Hepatocyte (in vitro differentiated cells): ENCODE measurements around the gene AMMECR1. TPM values are rescaled to one million over a fixed set of nuclear protein-coding genes. Genes with fewer than 3 reads are reported as not detected.

Experiments
- DNase-seq: peaks from one replicate; pipeline ENCODE4 v3.0.0-alpha.2; 2016; ENCODE audit warnings: low spot score
- H2AFZ ChIP-seq: fragments of 200-600 bp; sonication (generic); 2 replicates; pipeline ENCODE4 v1.6.0; 2016; ENCODE audit warnings: antibody characterized with exemption, mild to moderate bottlenecking
- H3K27ac ChIP-seq: fragments of 200-600 bp; sonication (generic); 2 replicates; pipeline ENCODE4 v1.5.1; 2016; ENCODE audit warnings: mild to moderate bottlenecking
- H3K27me3 ChIP-seq: fragments of 200-600 bp; sonication (generic); 2 replicates; pipeline ENCODE4 v1.6.1; 2016
- H3K36me3 ChIP-seq: fragments of 200-600 bp; sonication (generic); replicated peaks from 2 replicates; pipeline ENCODE4 v1.5.1; 2016; ENCODE audit warnings: low read depth; ENCODE audit not compliant: insufficient read depth
- H3K4me1 ChIP-seq: fragments of 200-600 bp; sonication (generic); 2 replicates; pipeline ENCODE4 v1.5.1; 2016; ENCODE audit warnings: mild to moderate bottlenecking, moderate library complexity; ENCODE audit not compliant: insufficient read depth
- H3K4me2 ChIP-seq: fragments of 200-600 bp; sonication (generic); 2 replicates; pipeline ENCODE4 v1.6.0; 2016
- H3K4me3 ChIP-seq: fragments of 200-600 bp; sonication (generic); 2 replicates; pipeline ENCODE4 v1.5.1; 2016; ENCODE audit warnings: mild to moderate bottlenecking
- H3K79me2 ChIP-seq: fragments of 200-600 bp; sonication (generic); 2 replicates; pipeline ENCODE4 v1.6.0; 2017; ENCODE audit warnings: mild to moderate bottlenecking
- H3K9me2 ChIP-seq: fragments of 200-600 bp; sonication (generic); replicated peaks from 2 replicates; pipeline ENCODE4 v1.6.0; 2017; ENCODE audit warnings: mild to moderate bottlenecking; ENCODE audit not compliant: insufficient read depth
- H3K9me3 ChIP-seq: fragments of 200-600 bp; sonication (generic); 2 replicates; pipeline ENCODE4 v1.5.1; 2016; ENCODE audit warnings: low read depth, mild to moderate bottlenecking
- H4K20me1 ChIP-seq: fragments of 200-600 bp; sonication (generic); 2 replicates; pipeline ENCODE4 v1.6.0; 2016; ENCODE audit warnings: mild to moderate bottlenecking; ENCODE audit not compliant: insufficient read depth, poor library complexity, severe bottlenecking
- EZH2 ChIP-seq: fragments of 200-600 bp; sonication (generic); IDR thresholded peaks from 2 replicates; pipeline ENCODE4 v1.6.1; 2016; ENCODE audit warnings: antibody characterized with exemption, mild to moderate bottlenecking, borderline replicate concordance
- EZH2phosphoT487 ChIP-seq: fragments of 200-600 bp; sonication (generic); IDR thresholded peaks from one replicate; pipeline ENCODE4 v1.6.1; 2018; ENCODE audit warnings: antibody characterized with exemption, mild to moderate bottlenecking, low read depth, moderate library complexity; ENCODE audit not compliant: unreplicated experiment, severe bottlenecking
- WGBS: methylation state at CpG from one replicate; pipeline ENCODE4 v1.1.6; 2016; ENCODE audit warnings: low lambda C conversion rate; ENCODE audit errors: missing lambda C conversion rate; 5-methylcytosine and 5-hydroxymethylcytosine counted together
- polyA plus RNA-seq: library from polyadenylated mRNA; unstranded; fragments of >200 nt; fragmentation: Nextera tagmentation; extraction: Ambion mirVana; gene quantifications from 2 replicates; pipeline ENCODE4 v1.2.1, GENCODE V29; 2016
- total RNA-seq: library from RNA; depleted of rRNA; stranded (reverse); fragments of >200 nt; gene quantifications from 2 replicates; pipeline ENCODE4 v1.2.3, GENCODE V29; 2014
- TF ChIP-seq, protein P1 (sequence below): fragments of 200-600 bp; sonication (generic); IDR thresholded peaks from 2 replicates; pipeline ENCODE4 v1.5.1; 2016; ENCODE audit warnings: antibody characterized with exemption, mild to moderate bottlenecking; ENCODE audit not compliant: poor library complexity

The AMMECR1 gene
- total and polyA plus RNA-seq, 2 experiments from 2014 or later: 24.6 to 33.3 TPM

DNA sequence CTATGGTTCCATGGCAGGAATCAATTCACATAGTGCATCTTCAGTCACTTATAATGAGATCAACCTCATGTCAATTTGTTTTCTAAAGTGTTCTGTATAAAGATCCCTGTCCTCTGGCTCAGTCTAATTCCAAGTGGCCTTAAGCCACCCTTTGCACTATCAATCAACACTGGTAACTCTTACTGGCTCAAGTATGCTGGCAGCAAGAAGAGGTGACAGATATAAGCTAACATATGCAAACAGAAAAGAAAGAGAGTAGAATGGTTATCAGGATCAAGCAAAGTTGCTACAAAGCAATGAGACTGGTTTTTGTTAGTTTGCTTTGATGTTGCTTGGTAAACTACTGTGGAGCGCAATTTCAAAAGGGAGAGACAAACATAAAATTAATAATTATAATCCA is 67.0 kb downstream of the AMMECR1 start:
- Histone ChIP-seq H3K27me3 (no peaks in the 10 kb centered on the region), H3K4me1 (no peaks in the 10 kb centered on the region), H2AFZ (no peak overlapping the region), H3K4me3 (no peak overlapping the region), H3K9me3 (no peaks in the 10 kb centered on the region), H3K36me3 (no peaks in the 10 kb centered on the region), H3K79me2 (no peaks in the 10 kb centered on the region), H4K20me1 (no peaks in the 10 kb centered on the region), H3K4me2 (no peak overlapping the region), H3K9me2 (no peaks in the 10 kb centered on the region), H3K27ac (no peak overlapping the region)
- WGBS: 86% methylated on average over 1 of the region's 1 CpG
- no peak for DNase-seq
- TF ChIP-seq EZH2 (no peak), EZH2phosphoT487 (no peak)
- TF ChIP-seq, protein P1, sequence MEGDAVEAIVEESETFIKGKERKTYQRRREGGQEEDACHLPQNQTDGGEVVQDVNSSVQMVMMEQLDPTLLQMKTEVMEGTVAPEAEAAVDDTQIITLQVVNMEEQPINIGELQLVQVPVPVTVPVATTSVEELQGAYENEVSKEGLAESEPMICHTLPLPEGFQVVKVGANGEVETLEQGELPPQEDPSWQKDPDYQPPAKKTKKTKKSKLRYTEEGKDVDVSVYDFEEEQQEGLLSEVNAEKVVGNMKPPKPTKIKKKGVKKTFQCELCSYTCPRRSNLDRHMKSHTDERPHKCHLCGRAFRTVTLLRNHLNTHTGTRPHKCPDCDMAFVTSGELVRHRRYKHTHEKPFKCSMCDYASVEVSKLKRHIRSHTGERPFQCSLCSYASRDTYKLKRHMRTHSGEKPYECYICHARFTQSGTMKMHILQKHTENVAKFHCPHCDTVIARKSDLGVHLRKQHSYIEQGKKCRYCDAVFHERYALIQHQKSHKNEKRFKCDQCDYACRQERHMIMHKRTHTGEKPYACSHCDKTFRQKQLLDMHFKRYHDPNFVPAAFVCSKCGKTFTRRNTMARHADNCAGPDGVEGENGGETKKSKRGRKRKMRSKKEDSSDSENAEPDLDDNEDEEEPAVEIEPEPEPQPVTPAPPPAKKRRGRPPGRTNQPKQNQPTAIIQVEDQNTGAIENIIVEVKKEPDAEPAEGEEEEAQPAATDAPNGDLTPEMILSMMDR: no peak

DNA sequence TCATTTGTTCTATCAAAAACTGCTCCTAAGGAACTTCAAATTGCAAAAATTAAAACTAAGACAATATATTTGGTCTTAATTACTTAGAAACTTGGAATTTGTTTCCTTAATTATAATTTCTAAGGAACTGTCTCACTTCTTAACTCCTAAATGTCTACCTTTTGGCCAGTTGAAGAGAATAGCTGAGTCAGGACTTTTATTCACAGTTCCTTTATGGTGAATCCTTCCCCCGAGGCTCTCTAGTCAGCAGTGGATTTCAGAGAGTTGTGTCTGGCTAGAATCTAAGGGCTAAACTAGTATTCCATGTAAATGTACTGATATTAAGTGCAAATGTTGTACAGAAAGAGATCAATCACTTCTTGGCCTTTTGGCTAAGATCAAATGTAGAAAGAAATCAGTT is 69.3 kb downstream of the AMMECR1 start:
- TF ChIP-seq EZH2phosphoT487 (no peak), EZH2 (no peak)
- TF ChIP-seq, protein P1: no peak
- no peak overlapping the region for H2AFZ ChIP-seq
- DNase-seq: no peak
- no peaks in the 10 kb centered on the region for H3K9me2 ChIP-seq
- H4K20me1 ChIP-seq: no peaks in the 10 kb centered on the region
- no peak overlapping the region for H3K27ac ChIP-seq
- H3K36me3 ChIP-seq: no peaks in the 10 kb centered on the region
- H3K27me3 ChIP-seq: no peaks in the 10 kb centered on the region
- H3K4me3 ChIP-seq: no peak overlapping the region
- H3K9me3 ChIP-seq: no peaks in the 10 kb centered on the region
- peaks cover 5% of the 10 kb centered on the region for H3K79me2 ChIP-seq
- WGBS: 48% methylated on average over 1 of the region's 1 CpG
- H3K4me1 ChIP-seq: no peaks in the 10 kb centered on the region
- no peak overlapping the region for H3K4me2 ChIP-seq

GRCh38 chrX:110245011-110245410 is 72.9 kb downstream of the AMMECR1 start:
- H3K79me2 ChIP-seq: peaks cover 13% of the 10 kb centered on the region
- H3K9me2 ChIP-seq: no peaks in the 10 kb centered on the region
- no peaks in the 10 kb centered on the region for H4K20me1 ChIP-seq
- TF ChIP-seq EZH2 (no peak), EZH2phosphoT487 (no peak)
- TF ChIP-seq, protein P1: no peak
- H3K4me2 ChIP-seq: no peak overlapping the region
- H3K36me3 ChIP-seq: no peaks in the 10 kb centered on the region
- no peak overlapping the region for H3K27ac ChIP-seq
- no peak overlapping the region for H2AFZ ChIP-seq
- DNase-seq: no peak
- no peaks in the 10 kb centered on the region for H3K4me1 ChIP-seq
- H3K27me3 ChIP-seq: no peaks in the 10 kb centered on the region
- H3K4me3 ChIP-seq: no peak overlapping the region
- H3K9me3 ChIP-seq: no peaks in the 10 kb centered on the region

GRCh38 chrX:110242371-110242770 is 75.5 kb downstream of the AMMECR1 start:
- no peak overlapping the region for H3K4me2 ChIP-seq
- no peaks in the 10 kb centered on the region for H3K27me3 ChIP-seq
- no peaks in the 10 kb centered on the region for H3K9me3 ChIP-seq
- WGBS: 71% methylated on average over 1 of the region's 1 CpG
- no peak overlapping the region for H3K4me3 ChIP-seq
- no peak overlapping the region for H2AFZ ChIP-seq
- no peak overlapping the region for H3K27ac ChIP-seq
- DNase-seq: no peak
- no peaks in the 10 kb centered on the region for H3K9me2 ChIP-seq
- no peaks in the 10 kb centered on the region for H3K4me1 ChIP-seq
- H3K36me3 ChIP-seq: no peaks in the 10 kb centered on the region
- H3K79me2 ChIP-seq: peaks cover 13% of the 10 kb centered on the region
- no peaks in the 10 kb centered on the region for H4K20me1 ChIP-seq
- TF ChIP-seq, protein P1: no peak
- TF ChIP-seq EZH2phosphoT487 (no peak), EZH2 (no peak)
